Stimulated activated CD8-positive, alpha-beta memory T cell treated with anti-CD3 and anti-CD28 coated beads, Interleukin-15, amount 100 ng/mL, for 48 hours (primary cell): ENCODE data around the gene GNAI1.
A peak's percentile ranks its signal among the peaks of the same experiment; 100 is the strongest.

Experiments
- DNase-seq, 2 donors: peaks; one replicate each; pipeline ENCODE4 v3.0.0-alpha.2; 2020; ENCODE audit warnings: low read depth in 2 of 2

Gene GNAI1

GRCh38 chr7:80134536-80135308 lies at the start of gene GNAI1:
TSS of gene GNAI1 (plus strand) at chr7:80134831. CDS start at chr7:80135161, 330 bp downstream.
- DNase-seq = peak; percentile 20 to 30

- no peak for DNase-seq
Measured at GRCh38 chr7:80087051-80087770, 47.4 kb upstream of the GNAI1 start.

- DNase-seq = no peak
Measured at GRCh38 chr7:80087771-80088170, 46.9 kb upstream of the GNAI1 start.

GRCh38 chr7:80088705-80089104 lies 45.9 kb upstream of the GNAI1 start:
- DNase-seq = no peak

- DNase-seq = no peak
Measured at GRCh38 chr7:80089366-80089765, 45.3 kb upstream of the GNAI1 start.

- DNase-seq = no peak
Measured at GRCh38 chr7:80093349-80093748, 41.3 kb upstream of the GNAI1 start.

- no peak for DNase-seq
Measured at GRCh38 chr7:80095545-80095944, 39.1 kb upstream of the GNAI1 start.

GRCh38 chr7:80097756-80098155 lies 36.9 kb upstream of the GNAI1 start:
- DNase-seq = no peak

GRCh38 chr7:80098795-80099194 lies 35.8 kb upstream of the GNAI1 start:
- no peak for DNase-seq

- DNase-seq = no peak
Measured at GRCh38 chr7:80100254-80100653, 34.4 kb upstream of the GNAI1 start.

GRCh38 chr7:80105701-80106408 lies 28.8 kb upstream of the GNAI1 start:
- no peak for DNase-seq

- no peak for DNase-seq
Measured at GRCh38 chr7:80106498-80107113, 28.0 kb upstream of the GNAI1 start.

- no peak for DNase-seq
Measured at GRCh38 chr7:80107278-80107677, 27.4 kb upstream of the GNAI1 start.

GRCh38 chr7:80110376-80110775 lies 24.3 kb upstream of the GNAI1 start:
- no peak for DNase-seq

GRCh38 chr7:80114159-80114558 lies 20.5 kb upstream of the GNAI1 start:
- DNase-seq = no peak

GRCh38 chr7:80124526-80125264 lies 9.9 kb upstream of the GNAI1 start:
- DNase-seq = no peak

GRCh38 chr7:80127412-80128160 lies 7.0 kb upstream of the GNAI1 start:
- no peak for DNase-seq

GRCh38 chr7:80128918-80129317 lies 5.7 kb upstream of the GNAI1 start:
- DNase-seq = no peak

- DNase-seq = no peak
Measured at GRCh38 chr7:80129785-80130184, 4.8 kb upstream of the GNAI1 start.

GRCh38 chr7:80131675-80132435 lies 2.8 kb upstream of the GNAI1 start:
- DNase-seq = no peak
